GM23338 (cell line): ENCODE data around the gene XXYLT1. TPM values are rescaled to one million over a fixed set of nuclear protein-coding genes. Genes with fewer than 3 reads are reported as not detected.

Experiments
- ATAC-seq: fragments of 200-7000 bp; cut with Tn5 transposase; 3 replicates; pipeline ENCODE4 v1.9.1; 2020
- DNase-seq: peaks from one replicate; pipeline ENCODE4 v3.0.0-alpha.2; 2015; ENCODE audit warnings: low spot score
- H2AFZ ChIP-seq: fragments of 200-600 bp; sonication (generic); 2 replicates; pipeline ENCODE4 v1.8.0; 2016; ENCODE audit warnings: antibody characterized with exemption, mild to moderate bottlenecking, moderate library complexity
- H3F3A ChIP-seq: fragments of 200-600 bp; sonication (generic); replicated peaks from 2 replicates; pipeline ENCODE4 v1.8.0; 2017; ENCODE audit warnings: antibody characterized with exemption, mixed run types, low read depth
- H3K27ac ChIP-seq: fragments of 200-600 bp; sonication (generic); 2 replicates; pipeline ENCODE4 v1.6.1; 2016; ENCODE audit warnings: low read depth
- H3K27me3 ChIP-seq: fragments of 200-600 bp; sonication (generic); 2 replicates; pipeline ENCODE4 v1.8.0; 2016; ENCODE audit warnings: mild to moderate bottlenecking, mixed run types, moderate library complexity; ENCODE audit not compliant: insufficient read depth
- H3K36me3 ChIP-seq: fragments of 200-600 bp; sonication (generic); 2 replicates; pipeline ENCODE4 v1.8.0; 2016; ENCODE audit warnings: mild to moderate bottlenecking; ENCODE audit not compliant: insufficient read depth
- H3K4me1 ChIP-seq: fragments of 200-600 bp; sonication (generic); 2 replicates; pipeline ENCODE4 v1.8.0; 2016; ENCODE audit warnings: mild to moderate bottlenecking, moderate library complexity; ENCODE audit not compliant: insufficient read depth
- H3K4me2 ChIP-seq: fragments of 200-600 bp; sonication (generic); 2 replicates; pipeline ENCODE4 v1.7.1; 2017; ENCODE audit warnings: mixed run types
- H3K4me3 ChIP-seq: fragments of 200-600 bp; sonication (generic); 2 replicates; pipeline ENCODE4 v1.6.1; 2016; ENCODE audit warnings: mixed run types
- H3K79me2 ChIP-seq: fragments of 200-600 bp; sonication (generic); replicated peaks from 2 replicates; pipeline ENCODE4 v1.8.0; 2017; ENCODE audit warnings: mild to moderate bottlenecking; ENCODE audit not compliant: insufficient read depth
- H3K9me2 ChIP-seq: fragments of 200-600 bp; sonication (generic); 2 replicates; pipeline ENCODE4 v1.8.0; 2017; ENCODE audit not compliant: insufficient read depth
- H4K20me1 ChIP-seq: fragments of 200-600 bp; sonication (generic); replicated peaks from 2 replicates; pipeline ENCODE4 v1.8.0; 2017; ENCODE audit warnings: mild to moderate bottlenecking; ENCODE audit not compliant: insufficient read depth
- H3K27ac Mint-ChIP-seq: 2 replicates; pipeline ENCODE4 v1.8.0; 2020; ENCODE audit warnings: inconsistent platforms, mild to moderate bottlenecking, moderate library complexity, mixed read lengths
- H3K27me3 Mint-ChIP-seq: 3 replicates; pipeline ENCODE4 v1.8.0; 2022; ENCODE audit warnings: low read depth, mild to moderate bottlenecking, moderate library complexity, mixed read lengths, inconsistent platforms; ENCODE audit not compliant: insufficient read depth, poor library complexity
- H3K36me3 Mint-ChIP-seq: 3 replicates; pipeline ENCODE4 v1.8.0; 2021; ENCODE audit warnings: low read depth, mild to moderate bottlenecking, inconsistent platforms, moderate library complexity, mixed read lengths
- H3K4me1 Mint-ChIP-seq: 3 replicates; pipeline ENCODE4 v1.8.0; 2020; ENCODE audit warnings: mild to moderate bottlenecking, inconsistent platforms, mixed read lengths
- H3K4me3 Mint-ChIP-seq: 3 replicates; pipeline ENCODE4 v1.8.0; 2021; ENCODE audit warnings: moderate library complexity, mild to moderate bottlenecking, inconsistent platforms, mixed read lengths
- H3K9me3 Mint-ChIP-seq: 3 replicates; pipeline ENCODE4 v1.8.0; 2020; ENCODE audit warnings: moderate library complexity, mild to moderate bottlenecking, inconsistent platforms, mixed read lengths
- CREB1 ChIP-seq: fragments of 250-450 bp; sonication (Bioruptor Pico); IDR thresholded peaks from 2 replicates; pipeline ENCODE4 v1.5.0; 2020; ENCODE audit warnings: low read depth, mild to moderate bottlenecking, moderate library complexity
- ETS1 ChIP-seq: IDR thresholded peaks from 2 replicates; pipeline ENCODE4 v1.6.1; 2016; ENCODE audit warnings: antibody characterized with exemption
- EZH2 ChIP-seq: fragments of 200-600 bp; sonication (generic); IDR thresholded peaks from one replicate; pipeline ENCODE4 v1.8.0; 2017; ENCODE audit warnings: antibody characterized with exemption, mild to moderate bottlenecking, low read depth; ENCODE audit not compliant: unreplicated experiment
- EZH2phosphoT487 ChIP-seq: fragments of 200-600 bp; sonication (generic); IDR thresholded peaks from one replicate; pipeline ENCODE4 v1.8.1; 2018; ENCODE audit warnings: antibody characterized with exemption; ENCODE audit not compliant: unreplicated experiment
- JUNB ChIP-seq: IDR thresholded peaks from one replicate; pipeline ENCODE4 v1.6.1; 2016; ENCODE audit warnings: antibody characterized with exemption; ENCODE audit not compliant: unreplicated experiment
- REST ChIP-seq: IDR thresholded peaks from one replicate; pipeline ENCODE4 v1.6.1; 2018; ENCODE audit warnings: antibody characterized with exemption; ENCODE audit not compliant: unreplicated experiment
- STAT1 ChIP-seq: IDR thresholded peaks from one replicate; pipeline ENCODE4 v1.6.1; 2016; ENCODE audit warnings: antibody characterized with exemption; ENCODE audit not compliant: unreplicated experiment
- ZNF331 ChIP-seq: fragments of 250-450 bp; sonication (Bioruptor Pico); IDR thresholded peaks from 2 replicates; pipeline ENCODE4 v1.5.0; 2020; ENCODE audit warnings: low read depth, mild to moderate bottlenecking, moderate library complexity
- polyA plus RNA-seq: library from polyadenylated mRNA; unstranded; fragments of >200 nt; fragmentation: Nextera tagmentation; extraction: Ambion mirVana; gene quantifications from 2 replicates; pipeline ENCODE4 v1.2.1, GENCODE V29; 2016
- total RNA-seq: library from RNA; depleted of rRNA; stranded (reverse); fragments of >200 nt; shearing (Covaris generic); gene quantifications from 2 replicates; pipeline ENCODE4 v1.2.3, GENCODE V29; 2014
- TF ChIP-seq, protein P1 (sequence below), 2 experiments: fragments of 200-600 bp in 1 of 2; sonication (generic) in 1 of 2; conservative IDR thresholded peaks; 2 replicates each; pipeline versions ENCODE4 v1.5.1 to v1.6.1; 2016 to 2017; ENCODE audit warnings: antibody characterized with exemption in 2 of 2, low read depth in 2 of 2, mild to moderate bottlenecking in 2 of 2, moderate library complexity in 1 of 2

XXYLT1 gene
- total and polyA plus RNA-seq, 2 experiments from 2014 or later = 13.5 to 34.8 TPM

DNA sequence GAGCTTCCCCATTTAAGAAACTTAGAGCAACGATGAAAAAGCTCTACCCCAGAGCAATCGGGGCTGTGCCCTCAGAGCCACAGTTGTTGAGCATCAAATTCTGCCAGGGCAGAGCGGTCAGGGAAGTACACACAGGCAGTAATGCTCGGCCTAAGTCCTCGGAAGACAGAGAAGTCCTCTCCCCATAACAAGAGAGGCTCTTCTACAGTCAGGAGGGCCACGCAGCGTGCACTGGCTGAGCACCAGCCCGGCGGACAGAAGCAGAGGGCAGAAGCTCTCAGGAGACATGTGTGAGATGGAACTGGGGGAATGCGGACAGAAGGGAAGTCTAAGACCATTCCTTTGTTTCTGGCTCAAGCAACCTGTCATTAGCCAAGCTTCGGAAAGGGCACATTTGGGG lies 95.9 kb downstream of the XXYLT1 start:
- H2AFZ ChIP-seq = no peak overlapping the region
- H3K4me1 ChIP-seq = peaks cover 12% of the 10 kb centered on the region
- peak overlapping the region; percentile 27; the same call in 1 of the 2 replicates for H3K27ac Mint-ChIP-seq
- no peak overlapping the region for H3K4me2 ChIP-seq
- ATAC-seq = no peak
- no peaks in the 10 kb centered on the region for H4K20me1 ChIP-seq
- no peak overlapping the region for H3K4me3 Mint-ChIP-seq
- peaks cover 18% of the 10 kb centered on the region for H3K36me3 Mint-ChIP-seq
- no peaks in the 10 kb centered on the region for H3K27me3 ChIP-seq
- H3K36me3 ChIP-seq = no peaks in the 10 kb centered on the region
- H3K27ac ChIP-seq = no peak overlapping the region
- H3F3A ChIP-seq = no peaks in the 10 kb centered on the region
- peaks cover 11% of the 10 kb centered on the region for H3K79me2 ChIP-seq
- no peak overlapping the region for H3K4me3 ChIP-seq
- no peak for TF ChIP-seq CREB1 (CRISPR knock-in tag)
- no peak for TF ChIP-seq EZH2phosphoT487
- no peak for TF ChIP-seq REST
- no peak for TF ChIP-seq ZNF331 (CRISPR knock-in tag)
- H3K27me3 Mint-ChIP-seq = peaks cover 3% of the 10 kb centered on the region
- H3K9me2 ChIP-seq = no peaks in the 10 kb centered on the region
- DNase-seq = no peak
- no peaks in the 10 kb centered on the region for H3K9me3 Mint-ChIP-seq
- H3K4me1 Mint-ChIP-seq = peaks cover 38% of the 10 kb centered on the region

- no peak overlapping the region for H3K27ac ChIP-seq
- H3F3A ChIP-seq = no peaks in the 10 kb centered on the region
- Mint-ChIP-seq H3K27me3 (peaks cover 3% of the 10 kb centered on the region), H3K4me1 (peaks cover 29% of the 10 kb centered on the region), H3K4me3 (no peak overlapping the region), H3K36me3 (peaks cover 18% of the 10 kb centered on the region), H3K9me3 (no peaks in the 10 kb centered on the region), H3K27ac (no peak overlapping the region)
- peaks cover 7% of the 10 kb centered on the region for H3K79me2 ChIP-seq
- H3K27me3 ChIP-seq = no peaks in the 10 kb centered on the region
- no peak overlapping the region for H3K4me2 ChIP-seq
- H3K36me3 ChIP-seq = no peaks in the 10 kb centered on the region
- no peak overlapping the region for H3K4me3 ChIP-seq
- H4K20me1 ChIP-seq = no peaks in the 10 kb centered on the region
- ATAC-seq (no peak), DNase-seq (no peak)
- H2AFZ ChIP-seq = no peak overlapping the region
- no peaks in the 10 kb centered on the region for H3K9me2 ChIP-seq
- H3K4me1 ChIP-seq = peaks cover 12% of the 10 kb centered on the region
- TF ChIP-seq STAT1 (no peak), EZH2phosphoT487 (no peak), JUNB (no peak), ETS1 (no peak), EZH2 (no peak), REST (no peak)
- TF ChIP-seq, protein P1, sequence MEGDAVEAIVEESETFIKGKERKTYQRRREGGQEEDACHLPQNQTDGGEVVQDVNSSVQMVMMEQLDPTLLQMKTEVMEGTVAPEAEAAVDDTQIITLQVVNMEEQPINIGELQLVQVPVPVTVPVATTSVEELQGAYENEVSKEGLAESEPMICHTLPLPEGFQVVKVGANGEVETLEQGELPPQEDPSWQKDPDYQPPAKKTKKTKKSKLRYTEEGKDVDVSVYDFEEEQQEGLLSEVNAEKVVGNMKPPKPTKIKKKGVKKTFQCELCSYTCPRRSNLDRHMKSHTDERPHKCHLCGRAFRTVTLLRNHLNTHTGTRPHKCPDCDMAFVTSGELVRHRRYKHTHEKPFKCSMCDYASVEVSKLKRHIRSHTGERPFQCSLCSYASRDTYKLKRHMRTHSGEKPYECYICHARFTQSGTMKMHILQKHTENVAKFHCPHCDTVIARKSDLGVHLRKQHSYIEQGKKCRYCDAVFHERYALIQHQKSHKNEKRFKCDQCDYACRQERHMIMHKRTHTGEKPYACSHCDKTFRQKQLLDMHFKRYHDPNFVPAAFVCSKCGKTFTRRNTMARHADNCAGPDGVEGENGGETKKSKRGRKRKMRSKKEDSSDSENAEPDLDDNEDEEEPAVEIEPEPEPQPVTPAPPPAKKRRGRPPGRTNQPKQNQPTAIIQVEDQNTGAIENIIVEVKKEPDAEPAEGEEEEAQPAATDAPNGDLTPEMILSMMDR (conservative IDR thresholded peaks at IDR 0.05; ENCODE audit: low read depth in 2 of 2) = no peak
Measured at GRCh38 chr3:195173657-195174056, 97.3 kb downstream of the XXYLT1 start.
